ENCODE data around the gene KCNK10.

The KCNK10 gene

GRCh38 chr14:88327497-88327896, 4.4 kb upstream of the KCNK10 start:
- DNase-seq (ENCODE audit: low read depth): no peak
- H3K4me3 ChIP-seq (ENCODE audit: low read depth, low read length): no peak overlapping the region
- TF ChIP-seq CTCF (conservative IDR thresholded peaks at IDR 0.05; ENCODE audit: low read depth, low read length): no peak

DNA sequence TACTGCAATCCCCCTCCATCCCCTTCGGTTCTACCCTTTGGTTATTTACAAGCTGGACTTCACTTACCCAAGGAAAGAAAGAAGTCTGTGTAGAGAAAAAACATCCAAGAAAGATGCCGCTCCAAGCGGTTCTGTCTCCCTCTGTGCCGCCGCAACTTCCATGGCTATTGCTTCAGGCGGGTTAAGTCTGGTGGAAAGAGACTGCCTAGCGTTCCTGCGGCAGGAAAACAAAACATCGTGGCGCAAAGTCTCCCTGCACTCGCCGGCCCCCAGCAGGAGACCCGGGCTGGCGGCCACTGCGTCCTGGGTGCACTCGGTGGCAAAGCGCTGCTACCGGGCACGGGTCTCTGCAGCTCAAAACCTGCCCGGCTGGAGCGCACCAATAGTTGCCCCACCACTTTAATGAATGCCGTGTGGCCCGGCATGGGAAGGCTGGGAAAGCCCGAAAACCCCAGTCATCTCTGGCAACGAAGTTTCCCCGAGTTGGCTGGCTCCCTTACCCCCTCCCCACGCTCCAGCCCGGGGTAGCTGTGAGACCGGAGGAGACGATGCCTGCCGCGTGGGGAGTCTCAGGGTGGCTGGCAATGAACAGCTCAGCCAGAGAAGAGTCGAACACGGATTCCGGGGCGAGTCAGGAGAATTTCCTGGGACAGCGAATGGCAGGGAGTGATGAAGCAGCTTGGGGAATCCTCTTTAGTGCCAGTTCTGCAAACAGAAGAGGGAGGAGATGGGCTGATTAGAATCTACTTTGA, 3.5 kb upstream of the KCNK10 start:
- H3K4me3 ChIP-seq (ENCODE audit: low read depth, low read length): no peak overlapping the region
- no peak for TF ChIP-seq CTCF (conservative IDR thresholded peaks at IDR 0.05; ENCODE audit: low read depth, low read length)
- peak; percentile 4 for DNase-seq (ENCODE audit: low read depth)

GRCh38 chr14:88325883-88326282, 2.8 kb upstream of the KCNK10 start:
- TF ChIP-seq CTCF (conservative IDR thresholded peaks at IDR 0.05; ENCODE audit: low read depth, low read length): no peak

GRCh38 chr14:88324930-88325329, 1.9 kb upstream of the KCNK10 start:
- no peak for DNase-seq (ENCODE audit: low read depth)
- H3K4me3 ChIP-seq (ENCODE audit: low read depth, low read length): no peak overlapping the region
- no peak for TF ChIP-seq CTCF (conservative IDR thresholded peaks at IDR 0.05; ENCODE audit: low read depth, low read length)

More at GRCh38 chr14:88325883-88326282, 2.8 kb upstream of the KCNK10 start:
- no peak overlapping the region for H3K4me3 ChIP-seq (ENCODE audit: low read depth, low read length)
- no peak for DNase-seq (ENCODE audit: low read depth)

DNA sequence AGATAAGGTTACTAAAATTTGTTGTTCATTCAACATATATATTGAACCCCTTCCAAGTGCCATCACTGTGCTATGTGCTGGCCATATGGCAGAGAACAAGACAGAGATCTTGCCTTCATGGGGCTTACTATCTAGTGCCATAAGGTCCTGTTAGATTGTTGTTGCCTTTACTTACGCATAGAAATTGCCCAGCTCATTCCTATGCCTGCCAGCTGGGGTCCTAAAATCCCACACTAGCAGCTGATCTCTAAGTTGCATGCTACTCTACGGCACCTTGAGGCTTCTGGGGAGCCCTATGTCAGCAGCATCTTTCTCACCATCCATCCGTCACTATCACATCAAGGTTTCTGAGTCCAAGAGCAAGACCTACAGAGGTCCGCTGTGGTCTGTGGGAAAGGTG, 1.4 kb upstream of the KCNK10 start:
- DNase-seq (ENCODE audit: low read depth): no peak
- TF ChIP-seq CTCF (conservative IDR thresholded peaks at IDR 0.05; ENCODE audit: low read depth, low read length): no peak
- no peak overlapping the region for H3K4me3 ChIP-seq (ENCODE audit: low read depth, low read length)

DNA sequence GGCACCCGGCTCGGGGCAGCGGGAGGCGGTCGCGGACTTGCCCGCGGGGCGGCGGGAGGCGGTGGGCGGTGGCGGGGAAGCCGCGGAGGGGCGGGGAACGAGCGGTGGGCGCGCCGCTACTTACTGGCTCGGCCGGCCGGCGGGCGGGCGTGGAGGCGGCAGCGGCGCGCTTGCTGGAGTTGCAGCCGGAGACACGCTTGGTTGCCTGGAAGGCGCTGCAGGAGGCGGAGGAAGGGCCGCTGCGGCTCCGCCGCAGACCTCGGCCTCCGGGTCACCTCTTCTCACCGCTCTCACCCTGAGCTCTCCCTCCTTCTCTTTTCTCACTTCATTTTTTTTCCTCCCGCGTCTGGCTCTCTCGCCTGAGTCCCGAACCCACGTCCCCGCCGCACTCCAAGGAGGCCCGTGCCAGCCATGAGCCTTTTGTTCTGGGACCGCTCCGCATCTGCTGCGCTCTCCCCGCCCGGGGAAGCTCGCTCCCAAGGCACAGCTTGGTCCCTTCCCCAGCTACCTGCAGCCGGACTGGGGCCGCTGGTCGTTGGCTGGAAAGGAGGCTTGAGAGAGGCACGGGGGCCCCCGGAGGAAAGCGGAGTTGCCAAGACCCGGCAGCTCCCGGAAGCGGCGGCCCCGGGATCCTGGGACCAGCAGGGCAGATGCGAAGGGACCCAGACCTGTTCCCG, 592 bp upstream of the KCNK10 start:
- no peak overlapping the region for H3K4me3 ChIP-seq (ENCODE audit: low read depth, low read length)
- no peak for TF ChIP-seq CTCF (conservative IDR thresholded peaks at IDR 0.05; ENCODE audit: low read depth, low read length)
- peak; percentile 24 for DNase-seq (ENCODE audit: low read depth)

Data from choroid plexus epithelial cell (primary cell).